ENCODE data around the gene GHDC. TPM values are rescaled to one million over a fixed set of nuclear protein-coding genes. Genes with fewer than 3 reads are reported as not detected.
"Not testable (repeated sequence)": the region's sequence is repeated elsewhere in the genome, so short reads cannot be mapped to it uniquely, and the experiment has no call there.

Gene GHDC
- total RNA-seq, 2 donors from 2014 or later, result 13.2 to 17.5 TPM

GRCh38 chr17:42221886-42222745 is 27.8 kb upstream of the GHDC start:
- Mint-ChIP-seq H3K9me3 (no peaks in the 10 kb centered on the region), H3K27ac (peak overlapping the region; percentile 40 to 54)

DNA sequence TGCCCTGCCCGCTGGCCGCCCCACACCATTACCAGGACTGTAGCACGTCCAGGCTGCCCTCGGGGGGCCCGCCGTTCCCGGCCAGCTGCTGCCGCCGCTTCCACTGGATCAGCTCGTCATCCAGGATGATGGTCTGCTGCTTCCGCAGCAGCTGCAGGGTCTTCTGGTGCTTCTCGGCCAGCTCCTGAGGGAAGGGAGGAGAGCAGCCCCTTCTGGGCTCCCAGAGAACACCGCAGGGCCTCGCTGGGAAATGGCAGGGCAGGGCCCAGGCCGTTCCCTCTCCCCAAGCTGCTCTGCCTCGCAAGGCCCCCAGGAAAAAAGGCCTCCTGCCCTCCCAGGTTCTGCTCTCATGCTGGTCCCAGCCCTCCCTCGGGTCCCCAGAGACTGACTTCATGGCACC is 25.0 kb upstream of the GHDC start:
- not testable (repeated sequence) for ATAC-seq; H3K4me1 Mint-ChIP-seq (ENCODE audit: low read depth in 2 of 2); H3K9me3 Mint-ChIP-seq; H3K4me3 Mint-ChIP-seq; H3K27ac Mint-ChIP-seq; H3K27me3 Mint-ChIP-seq; DNase-seq (ENCODE audit: low spot score)
- peaks cover 18% of the 10 kb centered on the region for H3K36me3 Mint-ChIP-seq

More at GRCh38 chr17:42221886-42222745, 27.8 kb upstream of the GHDC start:
- peak; percentile 65 for DNase-seq (ENCODE audit: low spot score)
- peak; percentile 71 to 83 for ATAC-seq
- Mint-ChIP-seq H3K4me1 (ENCODE audit: low read depth in 2 of 2) (peaks cover 8 to 12% of the 10 kb centered on the region in 2 donors), H3K4me3 (no peak overlapping the region), H3K27me3 (no peaks in the 10 kb centered on the region), H3K36me3 (peaks cover 15% of the 10 kb centered on the region)

DNA sequence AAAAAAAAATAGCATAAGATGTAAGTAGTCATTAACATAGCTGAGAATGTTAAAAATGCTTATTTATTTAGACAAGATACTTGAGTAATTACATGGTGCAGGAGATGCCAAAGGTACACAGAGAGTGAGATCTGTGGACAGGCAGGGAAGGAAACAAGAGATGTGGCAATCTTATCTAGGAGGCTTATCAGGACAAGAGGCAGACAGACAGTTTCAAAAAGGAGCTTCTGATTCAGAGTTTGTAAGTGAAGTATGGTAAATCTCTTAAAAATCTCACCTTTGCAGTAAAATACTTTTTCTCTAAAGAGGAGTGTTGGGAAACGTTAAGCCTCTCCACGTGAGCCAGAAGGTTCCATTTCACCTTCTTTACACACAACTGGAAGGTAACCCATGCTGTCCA is 19.9 kb upstream of the GHDC start:
- ATAC-seq (no peak), DNase-seq (ENCODE audit: low spot score) (no peak)
- Mint-ChIP-seq H3K27ac (no peak overlapping the region), H3K27me3 (no peaks in the 10 kb centered on the region), H3K36me3 (peaks cover 8% of the 10 kb centered on the region), H3K4me1 (ENCODE audit: low read depth in 2 of 2) (no peaks in the 10 kb centered on the region), H3K4me3 (no peak overlapping the region), H3K9me3 (no peaks in the 10 kb centered on the region)

- no peak for DNase-seq (ENCODE audit: low spot score)
- Mint-ChIP-seq H3K36me3 (peaks cover 6% of the 10 kb centered on the region), H3K4me3 (no peak overlapping the region), H3K4me1 (ENCODE audit: low read depth in 2 of 2) (no peaks in the 10 kb centered on the region), H3K27ac (no peak overlapping the region), H3K27me3 (no peaks in the 10 kb centered on the region), H3K9me3 (no peaks in the 10 kb centered on the region)
- ATAC-seq, result no peak
Observed at GRCh38 chr17:42212382-42212781, 18.1 kb upstream of the GHDC start.

- not testable (repeated sequence) for H3K27ac Mint-ChIP-seq; H3K9me3 Mint-ChIP-seq; H3K36me3 Mint-ChIP-seq; H3K4me3 Mint-ChIP-seq; H3K27me3 Mint-ChIP-seq; ATAC-seq; DNase-seq (ENCODE audit: low spot score); H3K4me1 Mint-ChIP-seq (ENCODE audit: low read depth in 2 of 2)
Observed at GRCh38 chr17:42211921-42212341, 17.6 kb upstream of the GHDC start.

GRCh38 chr17:42210046-42210445 is 15.8 kb upstream of the GHDC start:
- Mint-ChIP-seq H3K36me3 (no peaks in the 10 kb centered on the region), H3K27me3 (no peaks in the 10 kb centered on the region), H3K4me3 (no peak overlapping the region), H3K9me3 (no peaks in the 10 kb centered on the region), H3K4me1 (ENCODE audit: low read depth in 2 of 2) (no peaks in the 10 kb centered on the region), H3K27ac (no peak overlapping the region)
- ATAC-seq, result no peak
- no peak for DNase-seq (ENCODE audit: low spot score)

GRCh38 chr17:42206153-42206612 is 11.9 kb upstream of the GHDC start:
- H3K4me1 Mint-ChIP-seq (ENCODE audit: low read depth in 2 of 2); H3K9me3 Mint-ChIP-seq; H3K4me3 Mint-ChIP-seq; H3K27me3 Mint-ChIP-seq; ATAC-seq; DNase-seq (ENCODE audit: low spot score); H3K36me3 Mint-ChIP-seq; H3K27ac Mint-ChIP-seq: not testable (repeated sequence)

DNA sequence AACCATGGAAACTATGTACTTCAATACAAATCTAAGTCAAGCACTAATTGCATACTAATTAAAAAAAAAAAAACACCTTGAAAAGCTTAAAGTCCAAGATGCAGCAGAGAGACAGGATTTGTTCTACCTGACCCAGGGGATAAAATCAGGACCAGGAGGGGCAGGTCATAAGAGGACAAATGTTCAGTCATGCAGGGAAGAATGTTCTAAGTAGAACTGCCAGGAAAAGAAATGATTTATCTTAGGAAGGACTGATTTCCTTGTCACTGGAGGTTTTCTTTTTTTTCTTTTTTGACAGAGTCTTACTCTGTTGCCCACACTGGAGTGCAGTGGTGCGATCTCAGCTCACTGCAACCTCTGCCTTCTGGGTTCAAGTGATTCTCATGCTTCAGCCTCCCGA is 9.1 kb upstream of the GHDC start:
- Mint-ChIP-seq H3K4me1 (ENCODE audit: low read depth in 2 of 2) (peaks cover 0 to 6% of the 10 kb centered on the region in 2 donors), H3K27ac (no peak overlapping the region), H3K36me3 (peaks cover 6% of the 10 kb centered on the region), H3K4me3 (no peak overlapping the region), H3K9me3 (no peaks in the 10 kb centered on the region), H3K27me3 (no peaks in the 10 kb centered on the region)
- ATAC-seq (no peak), DNase-seq (ENCODE audit: low spot score) (no peak)

DNA sequence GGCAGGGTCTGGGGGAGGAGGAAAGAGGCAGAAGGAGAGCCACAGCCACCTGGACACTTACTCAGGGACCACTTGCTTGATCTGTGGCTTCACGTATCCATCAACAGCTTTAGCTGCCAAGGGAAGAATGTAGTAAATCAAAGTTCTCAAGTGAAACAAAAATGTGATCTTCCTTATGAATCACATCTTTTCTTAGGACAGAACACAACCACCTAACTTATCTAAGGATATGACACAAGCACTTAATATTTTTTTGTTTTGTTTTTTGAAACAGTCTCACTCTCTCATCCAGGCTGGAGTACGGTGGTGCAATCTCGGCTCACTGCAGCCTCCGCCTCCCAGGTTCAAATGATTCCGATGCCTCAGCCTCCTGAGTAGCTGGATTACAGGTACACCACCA is 8.4 kb upstream of the GHDC start:
- Mint-ChIP-seq H3K4me3 (no peak overlapping the region), H3K36me3 (peaks cover 6% of the 10 kb centered on the region), H3K4me1 (ENCODE audit: low read depth in 2 of 2) (peaks cover 0 to 6% of the 10 kb centered on the region in 2 donors), H3K27me3 (no peaks in the 10 kb centered on the region), H3K27ac (no peak overlapping the region), H3K9me3 (no peaks in the 10 kb centered on the region)
- ATAC-seq (no peak), DNase-seq (ENCODE audit: low spot score) (no peak)

DNA sequence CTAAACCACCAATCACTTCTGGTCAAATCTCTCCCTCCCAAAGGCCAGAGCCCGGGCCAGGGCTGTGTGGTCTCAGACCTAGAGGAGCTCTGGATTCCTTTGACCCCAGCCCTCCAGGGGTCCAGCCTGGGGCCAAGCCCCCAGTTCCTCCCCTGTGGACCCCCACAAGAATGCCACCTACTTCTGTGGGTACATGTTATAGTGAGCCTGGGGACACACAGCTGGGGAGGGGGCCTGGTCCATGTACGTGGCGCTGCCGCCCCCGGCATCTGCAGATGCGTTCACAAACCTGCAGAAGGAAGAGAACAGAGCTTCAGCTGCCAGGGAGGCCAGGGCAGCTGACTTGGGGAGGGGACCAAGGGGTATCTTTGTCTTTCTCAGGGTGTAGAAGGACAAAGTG is 7.9 kb upstream of the GHDC start:
- H3K9me3 Mint-ChIP-seq, result no peaks in the 10 kb centered on the region
- H3K27ac Mint-ChIP-seq, result no peak overlapping the region
- DNase-seq (ENCODE audit: low spot score) (no peak), ATAC-seq (peak in 1 of 2 donors; percentile 15)
- H3K27me3 Mint-ChIP-seq, result no peaks in the 10 kb centered on the region
- H3K4me1 Mint-ChIP-seq (ENCODE audit: low read depth in 2 of 2), result peaks cover 0 to 6% of the 10 kb centered on the region in 2 donors
- peaks cover 6% of the 10 kb centered on the region for H3K36me3 Mint-ChIP-seq
- H3K4me3 Mint-ChIP-seq, result no peak overlapping the region

DNA sequence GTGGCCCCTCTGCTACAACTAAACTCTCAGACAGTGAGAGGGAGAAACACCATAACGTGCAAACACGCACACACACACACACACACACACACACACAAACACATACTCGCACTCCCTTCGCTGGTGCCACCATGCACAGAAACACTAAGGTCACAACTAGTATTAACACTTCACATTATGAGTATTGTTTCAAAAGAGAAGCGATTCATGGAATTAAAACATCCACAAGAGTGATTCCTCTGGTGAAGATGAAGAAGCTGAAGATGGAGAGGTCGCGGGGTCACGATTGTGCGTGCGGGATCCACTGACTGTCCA is 7.1 kb upstream of the GHDC start:
- Mint-ChIP-seq H3K27ac (peak overlapping the region in 1 of 2 donors; percentile 9), H3K27me3 (no peaks in the 10 kb centered on the region), H3K4me3 (no peak overlapping the region), H3K36me3 (peaks cover 6% of the 10 kb centered on the region), H3K9me3 (no peaks in the 10 kb centered on the region), H3K4me1 (ENCODE audit: low read depth in 2 of 2) (peaks cover 0 to 6% of the 10 kb centered on the region in 2 donors)
- DNase-seq (ENCODE audit: low spot score) (no peak), ATAC-seq (no peak)

DNA sequence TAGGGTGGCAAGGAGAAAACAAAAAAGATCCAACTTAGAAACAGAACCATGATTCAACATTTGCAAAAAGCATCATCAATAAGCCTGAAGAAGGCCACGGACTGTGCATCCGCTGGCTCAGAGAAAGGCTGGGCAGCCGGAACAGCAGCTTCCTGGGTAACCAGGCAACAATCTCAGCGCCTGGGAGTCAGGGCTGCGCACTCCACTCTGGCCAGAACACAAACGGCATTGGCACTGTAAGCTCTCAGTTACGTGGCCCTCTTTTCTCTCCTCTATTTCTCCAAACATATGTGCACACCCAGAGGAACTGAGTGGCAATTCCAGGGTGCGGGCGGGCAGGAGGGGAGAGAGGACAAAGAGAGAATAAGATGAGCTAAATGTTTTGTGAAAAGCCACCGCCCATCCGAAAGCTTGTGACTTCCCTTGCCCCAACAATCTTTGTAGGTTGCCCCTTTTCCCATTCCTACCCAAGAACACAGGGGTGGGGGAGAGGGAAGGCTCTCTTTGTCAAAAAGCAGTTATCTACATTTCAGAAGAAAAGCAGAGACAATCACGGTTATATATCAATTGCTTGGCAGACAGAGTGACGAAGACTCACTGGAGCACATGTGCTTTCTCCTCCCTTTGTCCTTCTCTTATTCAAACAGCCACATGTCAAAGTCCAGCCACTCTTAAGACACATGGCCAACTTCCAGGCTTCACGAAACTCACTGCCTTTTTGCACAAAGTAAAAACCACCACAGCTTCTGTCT is 6.6 kb upstream of the GHDC start:
- DNase-seq (ENCODE audit: low spot score), result no peak
- Mint-ChIP-seq H3K4me3 (no peak overlapping the region), H3K4me1 (ENCODE audit: low read depth in 2 of 2) (peaks cover 0 to 6% of the 10 kb centered on the region in 2 donors), H3K27me3 (no peaks in the 10 kb centered on the region), H3K9me3 (no peaks in the 10 kb centered on the region), H3K27ac (peak overlapping the region in 1 of 2 donors; percentile 9), H3K36me3 (peaks cover 6% of the 10 kb centered on the region)
- ATAC-seq, result no peak

- Mint-ChIP-seq H3K36me3 (peaks cover 6% of the 10 kb centered on the region), H3K27me3 (no peaks in the 10 kb centered on the region), H3K27ac (no peak overlapping the region), H3K9me3 (no peaks in the 10 kb centered on the region), H3K4me3 (no peak overlapping the region), H3K4me1 (ENCODE audit: low read depth in 2 of 2) (peaks cover 1 to 7% of the 10 kb centered on the region in 2 donors)
- ATAC-seq (no peak), DNase-seq (ENCODE audit: low spot score) (no peak)
Observed at GRCh38 chr17:42199416-42200011, 5.2 kb upstream of the GHDC start.

DNA sequence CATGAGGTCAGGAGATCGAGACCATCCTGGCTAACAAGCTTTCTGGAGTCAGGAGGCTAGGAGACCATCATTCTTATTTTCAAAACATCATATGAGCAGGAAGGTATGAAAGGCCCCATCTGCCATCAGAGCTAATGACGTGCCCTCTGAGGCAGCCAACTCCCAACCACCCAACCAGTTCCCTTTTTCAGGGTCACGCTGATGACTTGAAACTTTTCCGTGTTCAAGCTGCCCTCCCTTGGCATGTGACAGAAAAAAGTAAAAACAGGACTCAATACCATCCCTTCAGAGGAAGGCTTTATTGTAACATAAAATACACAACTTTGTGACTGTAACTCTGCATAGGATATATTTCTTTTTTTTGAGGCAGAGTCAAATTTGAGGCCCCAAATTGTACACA is 4.6 kb upstream of the GHDC start:
- Mint-ChIP-seq H3K36me3 (peaks cover 6% of the 10 kb centered on the region), H3K4me3 (no peak overlapping the region), H3K27ac (no peak overlapping the region), H3K27me3 (no peaks in the 10 kb centered on the region), H3K4me1 (ENCODE audit: low read depth in 2 of 2) (peaks cover 6 to 14% of the 10 kb centered on the region in 2 donors), H3K9me3 (no peaks in the 10 kb centered on the region)
- no peak for DNase-seq (ENCODE audit: low spot score)
- no peak for ATAC-seq

Measured in natural killer cell treated with Interleukin-12 subunit alpha and Interleukin-12 subunit beta and Interleukin-15 and Interleukin-18, amount 100 ng/mL, for 72 hours (primary cell).